GM19240 (cell line): ENCODE data around the gene GSK3B.
A peak's percentile ranks its signal among the peaks of the same experiment; 100 is the strongest.

Source experiments
- DNase-seq: peaks from one replicate; pipeline ENCODE4 v3.0.0; 2011; ENCODE audit warnings: low spot score; ENCODE audit not compliant: insufficient read length

GSK3B gene

GRCh38 chr3:120095979-120096426 lies 1.8 kb upstream of the GSK3B start:
- DNase-seq = no peak

- DNase-seq = peak; percentile 30
Observed at GRCh38 chr3:120095226-120095978, 1.2 kb upstream of the GSK3B start.

GRCh38 chr3:120094776-120095225 lies 554 bp upstream of the GSK3B start:
- peak; percentile 56 for DNase-seq

GRCh38 chr3:120093119-120093910 lies 932 bp downstream of the GSK3B start:
- no peak for DNase-seq

- DNase-seq = no peak
Observed at GRCh38 chr3:120092474-120092873, 1.8 kb downstream of the GSK3B start.

- no peak for DNase-seq
Observed at GRCh38 chr3:120090422-120090821, 3.8 kb downstream of the GSK3B start.

- DNase-seq = no peak
Observed at GRCh38 chr3:120089089-120089488, 5.2 kb downstream of the GSK3B start.

GRCh38 chr3:120088622-120089021 lies 5.6 kb downstream of the GSK3B start:
- no peak for DNase-seq

- no peak for DNase-seq
Observed at GRCh38 chr3:120081719-120082118, 12.5 kb downstream of the GSK3B start.

- no peak for DNase-seq
Observed at GRCh38 chr3:120080836-120081235, 13.4 kb downstream of the GSK3B start.

GRCh38 chr3:120077731-120078130 lies 16.5 kb downstream of the GSK3B start:
- no peak for DNase-seq

- DNase-seq = no peak
Observed at GRCh38 chr3:120072867-120073525, 21.3 kb downstream of the GSK3B start.

- DNase-seq = no peak
Observed at GRCh38 chr3:120071259-120071658, 23.0 kb downstream of the GSK3B start.

GRCh38 chr3:120070263-120070981 lies 23.8 kb downstream of the GSK3B start:
- DNase-seq = no peak

- no peak for DNase-seq
Observed at GRCh38 chr3:120067083-120067482, 27.2 kb downstream of the GSK3B start.

GRCh38 chr3:120066634-120067033 lies 27.6 kb downstream of the GSK3B start:
- no peak for DNase-seq

- DNase-seq = no peak
Observed at GRCh38 chr3:120064641-120065040, 29.6 kb downstream of the GSK3B start.

- no peak for DNase-seq
Observed at GRCh38 chr3:120062474-120062873, 31.8 kb downstream of the GSK3B start.

GRCh38 chr3:120059081-120059864 lies 35.0 kb downstream of the GSK3B start:
- no peak for DNase-seq

GRCh38 chr3:120057626-120058025 lies 36.6 kb downstream of the GSK3B start:
- DNase-seq = no peak

- DNase-seq = no peak
Observed at GRCh38 chr3:120057029-120057428, 37.2 kb downstream of the GSK3B start.
